ENCODE data around the gene ZSWIM6. TPM values are rescaled to one million over a fixed set of nuclear protein-coding genes. Genes with fewer than 3 reads are reported as not detected.
A peak's percentile ranks its signal among the peaks of the same experiment; 100 is the strongest.

The ZSWIM6 gene
- total RNA-seq, 6 experiments from 2014 or later = 9.7 to 13.5 (median 11.7) TPM

GRCh38 chr5:61381968-61382367 lies 49.9 kb downstream of the ZSWIM6 start:
- Mint-ChIP-seq H3K27me3 (ENCODE audit: insufficient read depth) (no peaks in the 10 kb centered on the region), H3K9me3 (no peaks in the 10 kb centered on the region), H3K4me3 (no peak overlapping the region), H3K4me1 (ENCODE audit: low read depth) (peaks cover 23% of the 10 kb centered on the region), H3K27ac (no peak overlapping the region), H3K36me3 (ENCODE audit: low read depth) (0 out of 2 replicates have a peak, but pooled peaks cover 4% of the 10 kb centered on the region)
- no peak for DNase-seq
- TF ChIP-seq, protein P1, sequence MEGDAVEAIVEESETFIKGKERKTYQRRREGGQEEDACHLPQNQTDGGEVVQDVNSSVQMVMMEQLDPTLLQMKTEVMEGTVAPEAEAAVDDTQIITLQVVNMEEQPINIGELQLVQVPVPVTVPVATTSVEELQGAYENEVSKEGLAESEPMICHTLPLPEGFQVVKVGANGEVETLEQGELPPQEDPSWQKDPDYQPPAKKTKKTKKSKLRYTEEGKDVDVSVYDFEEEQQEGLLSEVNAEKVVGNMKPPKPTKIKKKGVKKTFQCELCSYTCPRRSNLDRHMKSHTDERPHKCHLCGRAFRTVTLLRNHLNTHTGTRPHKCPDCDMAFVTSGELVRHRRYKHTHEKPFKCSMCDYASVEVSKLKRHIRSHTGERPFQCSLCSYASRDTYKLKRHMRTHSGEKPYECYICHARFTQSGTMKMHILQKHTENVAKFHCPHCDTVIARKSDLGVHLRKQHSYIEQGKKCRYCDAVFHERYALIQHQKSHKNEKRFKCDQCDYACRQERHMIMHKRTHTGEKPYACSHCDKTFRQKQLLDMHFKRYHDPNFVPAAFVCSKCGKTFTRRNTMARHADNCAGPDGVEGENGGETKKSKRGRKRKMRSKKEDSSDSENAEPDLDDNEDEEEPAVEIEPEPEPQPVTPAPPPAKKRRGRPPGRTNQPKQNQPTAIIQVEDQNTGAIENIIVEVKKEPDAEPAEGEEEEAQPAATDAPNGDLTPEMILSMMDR (IDR thresholded peaks at IDR 0.05) = no peak

GRCh38 chr5:61385627-61386026 lies 53.6 kb downstream of the ZSWIM6 start:
- no peak for DNase-seq
- peaks cover 42% of the 10 kb centered on the region for H3K4me1 Mint-ChIP-seq (ENCODE audit: low read depth)
- H3K4me3 Mint-ChIP-seq = no peak overlapping the region
- H3K27me3 Mint-ChIP-seq (ENCODE audit: insufficient read depth) = no peaks in the 10 kb centered on the region
- H3K27ac Mint-ChIP-seq = no peak overlapping the region
- peaks cover 7% of the 10 kb centered on the region for H3K36me3 Mint-ChIP-seq (ENCODE audit: low read depth)
- TF ChIP-seq, protein P1 (IDR thresholded peaks at IDR 0.05) = no peak
- H3K9me3 Mint-ChIP-seq = no peaks in the 10 kb centered on the region

- peaks cover 40% of the 10 kb centered on the region for H3K4me1 Mint-ChIP-seq (ENCODE audit: low read depth)
- no peak overlapping the region for H3K4me3 Mint-ChIP-seq
- no peak overlapping the region for H3K27ac Mint-ChIP-seq
- TF ChIP-seq, protein P1 (IDR thresholded peaks at IDR 0.05) = no peak
- H3K36me3 Mint-ChIP-seq (ENCODE audit: low read depth) = peaks cover 10% of the 10 kb centered on the region
- no peak for DNase-seq
- no peaks in the 10 kb centered on the region for H3K9me3 Mint-ChIP-seq
- H3K27me3 Mint-ChIP-seq (ENCODE audit: insufficient read depth) = no peaks in the 10 kb centered on the region
Observed at GRCh38 chr5:61386045-61386800, 54.2 kb downstream of the ZSWIM6 start.

DNA sequence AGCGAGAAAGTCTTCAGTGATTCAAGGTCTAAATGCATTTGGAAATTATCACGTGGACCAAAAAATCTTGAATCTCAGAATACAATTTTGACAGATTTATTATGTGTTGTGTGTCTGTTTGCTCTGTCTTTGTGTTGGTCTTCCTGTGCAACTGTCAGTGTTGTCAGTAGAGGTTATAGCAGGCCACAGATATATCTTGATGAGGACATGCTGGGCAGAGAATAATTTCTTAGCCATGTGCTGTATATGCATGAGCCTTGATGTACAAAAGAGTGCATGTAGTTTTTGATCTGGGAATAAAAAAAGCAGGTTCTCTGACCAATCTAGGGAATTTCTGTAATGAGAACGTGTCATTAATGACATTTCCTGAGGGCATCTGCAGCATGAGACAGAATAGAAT lies 57.6 kb downstream of the ZSWIM6 start:
- DNase-seq = no peak
- Mint-ChIP-seq H3K4me1 (ENCODE audit: low read depth) (peaks cover 48% of the 10 kb centered on the region), H3K4me3 (no peak overlapping the region), H3K9me3 (no peaks in the 10 kb centered on the region), H3K27ac (no peak overlapping the region), H3K36me3 (ENCODE audit: low read depth) (peaks cover 15% of the 10 kb centered on the region), H3K27me3 (ENCODE audit: insufficient read depth) (no peaks in the 10 kb centered on the region; the same call in 1 of the 2 replicates)
- TF ChIP-seq, protein P1 (IDR thresholded peaks at IDR 0.05) = no peak

GRCh38 chr5:61394078-61394704 lies 62.1 kb downstream of the ZSWIM6 start:
- peaks cover 15% of the 10 kb centered on the region for H3K36me3 Mint-ChIP-seq (ENCODE audit: low read depth)
- peak overlapping the region; percentile 62 for H3K27ac Mint-ChIP-seq
- TF ChIP-seq, protein P1 (IDR thresholded peaks at IDR 0.05) = no peak
- H3K27me3 Mint-ChIP-seq (ENCODE audit: insufficient read depth) = no peaks in the 10 kb centered on the region; the same call in 1 of the 2 replicates
- H3K9me3 Mint-ChIP-seq = no peaks in the 10 kb centered on the region
- H3K4me3 Mint-ChIP-seq = no peak overlapping the region
- peaks cover 58% of the 10 kb centered on the region for H3K4me1 Mint-ChIP-seq (ENCODE audit: low read depth)
- DNase-seq = no peak
